HG02588 (cell line): Measurements from ENCODE around the gene SPATA20.

Source experiments
- ATAC-seq: cut with Tn5 transposase; IDR thresholded peaks from one replicate; pipeline ENCODE4 v1.9.1; 2021; ENCODE audit warnings: mild to moderate bottlenecking, moderate library complexity; ENCODE audit not compliant: unreplicated experiment

SPATA20 gene

GRCh38 chr17:50547035-50547735 lies at the start of gene SPATA20:
TSS of gene SPATA20 (plus strand) at chr17:50547174. CDS start at chr17:50547209, 35 bp downstream.
- peak; percentile 63 for ATAC-seq

DNA sequence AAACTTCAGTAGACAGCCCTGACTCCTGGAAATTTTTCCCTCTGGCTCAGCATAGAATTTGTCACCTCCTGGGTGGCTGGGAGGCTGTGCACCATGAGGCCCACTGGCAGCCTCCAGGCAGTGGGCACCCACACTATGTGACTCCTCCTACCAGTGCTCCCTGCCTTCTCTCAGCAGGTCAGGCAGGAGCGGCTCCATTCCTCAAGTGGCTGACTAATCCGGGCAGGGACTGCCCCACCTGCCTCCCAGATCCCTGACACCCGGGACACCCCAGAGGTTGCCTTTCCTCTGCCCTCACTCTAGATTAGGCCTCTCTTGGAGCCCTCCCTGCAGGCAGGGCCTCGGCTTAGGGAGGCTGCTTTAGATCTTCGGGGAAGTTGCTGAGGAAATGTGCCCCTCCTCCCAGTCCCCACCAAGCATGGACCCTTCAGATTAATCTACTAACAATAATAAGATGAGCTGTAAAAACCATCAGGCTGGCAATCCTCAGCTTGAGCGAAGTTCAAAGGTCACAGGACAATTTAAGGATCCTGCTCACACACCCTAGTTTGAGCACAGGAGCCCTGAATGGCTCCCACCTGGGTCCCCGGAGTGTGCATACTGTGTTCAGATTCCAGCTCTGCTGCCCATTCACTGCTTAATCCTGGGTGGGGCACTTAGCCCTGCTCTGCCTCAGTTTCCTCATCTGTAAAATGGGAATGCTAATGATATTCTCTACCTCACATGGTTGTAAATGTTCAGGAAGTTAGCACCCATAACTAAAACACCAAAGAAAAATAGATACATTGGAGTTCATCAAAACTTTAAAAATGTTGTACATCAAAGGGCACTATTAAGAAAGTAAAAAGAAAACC lies 48.7 kb upstream of the SPATA20 start:
- ATAC-seq: no peak

GRCh38 chr17:50499270-50499669 lies 47.7 kb upstream of the SPATA20 start:
- ATAC-seq: no peak

DNA sequence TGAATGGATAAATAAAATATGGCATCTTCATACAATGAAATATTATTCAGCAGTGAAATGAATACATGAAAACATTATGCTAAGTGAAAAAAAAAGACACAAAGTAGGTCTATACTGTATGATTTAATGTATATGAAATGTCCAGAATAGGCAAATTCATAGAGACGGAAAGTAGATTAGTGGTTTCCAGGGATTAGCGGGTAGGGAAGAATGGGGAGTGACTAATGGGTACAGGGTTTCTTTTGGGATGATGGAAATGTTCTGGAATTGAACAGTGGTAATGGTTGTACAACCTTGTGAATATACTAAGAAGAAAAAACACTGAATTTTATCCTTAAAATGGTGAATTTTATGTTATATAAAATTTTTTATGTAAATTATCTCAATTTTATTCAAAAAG lies 47.3 kb upstream of the SPATA20 start:
- ATAC-seq: no peak

- ATAC-seq: no peak
Observed at GRCh38 chr17:50501054-50501453, 45.9 kb upstream of the SPATA20 start.

DNA sequence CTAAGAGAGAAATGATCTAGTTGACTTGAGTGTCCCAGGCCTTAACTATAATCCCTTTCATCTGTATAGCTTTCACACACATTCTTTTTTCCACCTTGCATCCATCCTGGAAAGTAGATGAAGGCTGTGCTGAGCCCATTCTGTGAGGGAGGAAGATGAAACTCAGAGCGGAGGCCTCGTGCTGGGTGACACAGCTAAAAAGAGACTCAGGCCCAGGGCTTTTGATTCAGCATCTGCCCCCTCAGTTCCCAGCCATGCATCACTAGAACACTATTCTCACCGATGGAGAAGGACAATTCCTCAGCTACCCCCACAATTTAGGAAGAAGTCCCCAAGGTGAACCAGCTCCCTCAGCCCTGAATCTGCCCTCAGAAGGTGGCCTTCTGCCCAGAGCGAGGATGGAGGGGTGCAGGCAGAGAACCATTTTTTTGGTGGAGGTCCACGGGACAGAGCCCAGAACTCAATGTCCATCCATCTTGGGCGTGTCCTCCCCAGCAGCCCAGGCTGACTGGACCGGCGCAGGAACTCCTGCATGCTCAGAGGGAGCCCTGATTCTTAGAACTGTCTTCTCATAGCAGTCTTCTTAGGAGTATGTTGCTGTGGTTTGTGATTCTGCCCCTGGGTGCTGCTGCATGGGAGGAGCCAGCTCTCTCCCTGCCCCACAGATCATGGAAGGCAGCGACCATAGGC lies 44.5 kb upstream of the SPATA20 start:
- no peak for ATAC-seq

DNA sequence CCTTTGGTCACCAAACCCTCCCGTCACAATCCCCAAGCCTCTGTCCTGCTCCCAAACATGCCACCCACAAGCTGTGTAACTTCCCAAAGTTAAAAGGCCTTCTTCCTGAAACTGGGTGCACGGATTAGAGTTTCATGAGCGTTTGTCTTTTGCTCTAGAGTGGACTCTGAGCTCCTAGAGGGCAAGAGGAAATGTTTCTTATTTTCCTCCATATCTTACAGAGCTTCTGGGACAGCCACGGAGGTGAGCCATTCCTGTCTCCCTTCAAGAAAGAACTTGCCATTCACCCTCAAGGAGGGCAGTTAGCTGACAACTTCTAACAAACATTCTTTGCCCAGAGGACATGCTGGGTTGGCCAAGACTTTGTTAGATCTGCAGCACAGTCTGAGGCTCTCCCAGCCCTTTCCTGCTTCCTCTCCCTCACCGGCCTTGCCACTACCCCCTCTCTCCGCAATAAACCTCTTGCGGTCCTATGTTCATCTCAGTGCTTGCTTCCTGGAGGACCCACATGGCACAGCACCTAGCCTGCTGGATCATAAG lies 41.3 kb upstream of the SPATA20 start:
- no peak for ATAC-seq

- no peak for ATAC-seq
Observed at GRCh38 chr17:50506298-50506697, 40.7 kb upstream of the SPATA20 start.

- ATAC-seq: no peak
Observed at GRCh38 chr17:50507871-50508572, 39.0 kb upstream of the SPATA20 start, which contains the start of gene MYCBPAP. TSS of gene MYCBPAP (plus strand) at chr17:50508439. CDS start at chr17:50508675, 236 bp downstream.

GRCh38 chr17:50508573-50509460 lies 38.2 kb upstream of the SPATA20 start:
- ATAC-seq: no peak

- ATAC-seq: peak; percentile 71
Observed at GRCh38 chr17:50511058-50511457, 35.9 kb upstream of the SPATA20 start.

DNA sequence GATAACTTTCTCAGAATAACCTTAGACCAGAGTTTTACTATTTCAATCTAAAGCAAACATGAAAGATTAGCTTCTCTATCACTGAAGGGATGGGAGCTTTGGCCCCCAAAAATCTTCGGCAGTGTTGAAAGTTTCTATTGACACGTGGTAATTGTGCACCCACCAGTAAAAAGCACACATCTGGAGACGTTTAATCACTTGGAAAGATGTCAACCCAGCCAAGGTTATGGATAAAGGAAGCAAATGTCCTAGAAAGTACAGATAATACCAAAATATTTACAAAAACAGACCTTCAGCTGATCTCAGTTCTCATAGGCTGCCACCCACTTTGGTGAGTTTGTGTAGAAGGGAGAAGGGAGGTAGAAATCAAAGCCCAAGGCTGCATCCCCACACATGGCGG lies 33.5 kb upstream of the SPATA20 start:
- ATAC-seq: no peak

- ATAC-seq: no peak
Observed at GRCh38 chr17:50514388-50514787, 32.6 kb upstream of the SPATA20 start.

DNA sequence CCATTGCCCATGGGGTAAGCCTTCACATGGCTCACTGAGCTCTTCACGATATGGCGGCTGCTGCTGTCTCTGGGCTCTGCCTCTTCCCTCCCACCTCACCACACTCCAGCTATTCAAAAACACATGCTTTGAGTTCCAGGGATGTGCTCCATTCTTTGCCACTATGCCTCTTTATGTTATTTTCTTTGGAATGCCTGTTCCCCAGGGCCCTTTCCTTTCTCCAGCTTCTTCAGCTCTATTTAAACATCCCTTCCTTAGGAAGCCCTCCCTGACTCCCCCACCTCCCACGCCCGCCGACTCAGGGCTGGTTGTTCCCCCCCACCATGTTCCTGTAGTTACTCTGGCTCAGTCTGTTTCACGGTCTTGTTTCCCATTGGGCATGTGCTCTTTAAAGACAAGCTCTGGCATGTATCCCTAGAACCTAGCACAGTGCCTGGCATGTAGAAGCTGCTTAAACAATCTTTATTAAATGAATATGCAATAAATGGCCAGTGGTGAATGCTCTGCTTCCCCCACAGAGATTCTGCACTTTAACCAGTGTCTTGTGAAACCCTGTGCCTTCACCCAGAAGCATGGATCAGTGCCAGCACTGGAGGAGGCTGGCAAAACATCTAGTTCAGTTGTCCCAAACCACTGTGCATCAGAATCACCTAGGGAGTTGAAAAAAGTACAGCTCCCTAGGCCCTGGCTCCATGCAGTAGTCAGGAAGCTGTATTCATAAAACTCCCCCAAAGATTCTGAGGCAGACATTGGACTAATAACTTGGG lies 31.9 kb upstream of the SPATA20 start:
- ATAC-seq: no peak

- ATAC-seq: no peak
Observed at GRCh38 chr17:50517011-50517410, 30.0 kb upstream of the SPATA20 start.

DNA sequence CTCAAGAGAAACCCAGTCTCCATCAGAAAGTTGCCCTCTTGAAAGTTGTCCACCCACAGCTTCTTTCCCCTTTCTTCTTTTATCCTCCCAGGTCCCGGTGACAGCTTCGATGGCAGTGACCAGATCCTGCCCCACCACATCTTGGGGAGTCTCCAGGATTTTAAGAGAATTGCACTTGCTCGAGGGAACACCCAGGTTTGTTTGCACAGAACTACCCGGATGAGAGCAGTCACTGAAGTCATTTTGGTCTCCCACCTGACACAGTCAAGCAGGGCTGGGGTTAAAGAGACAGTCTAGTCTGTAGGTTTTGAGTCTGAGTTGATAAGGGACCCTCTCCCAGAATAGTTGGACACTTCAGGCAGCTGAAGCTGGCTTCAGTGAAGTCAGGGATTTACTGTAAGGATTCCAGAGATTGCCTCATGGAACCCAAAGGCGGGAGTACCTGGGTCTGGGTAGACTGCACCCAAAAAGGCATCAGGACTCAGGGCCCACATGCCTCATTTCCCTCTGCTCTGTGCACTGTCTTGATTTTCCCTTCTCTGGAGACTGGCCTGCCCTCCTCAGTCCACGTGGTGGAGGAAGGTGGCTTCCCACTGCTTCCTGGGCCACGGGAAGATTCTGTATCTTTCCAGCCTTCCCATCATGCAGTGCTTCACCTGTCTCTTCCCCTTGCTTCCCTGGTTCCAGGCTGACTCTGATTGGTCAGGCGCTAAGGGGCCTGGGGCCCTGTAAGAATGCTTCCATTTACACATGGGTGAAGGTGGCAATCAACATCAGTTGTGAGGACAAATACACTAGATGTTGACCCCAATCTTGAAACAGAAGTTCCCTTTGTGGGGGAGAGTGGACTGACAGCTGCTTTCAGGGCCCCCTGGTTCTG lies 29.2 kb upstream of the SPATA20 start:
- no peak for ATAC-seq

DNA sequence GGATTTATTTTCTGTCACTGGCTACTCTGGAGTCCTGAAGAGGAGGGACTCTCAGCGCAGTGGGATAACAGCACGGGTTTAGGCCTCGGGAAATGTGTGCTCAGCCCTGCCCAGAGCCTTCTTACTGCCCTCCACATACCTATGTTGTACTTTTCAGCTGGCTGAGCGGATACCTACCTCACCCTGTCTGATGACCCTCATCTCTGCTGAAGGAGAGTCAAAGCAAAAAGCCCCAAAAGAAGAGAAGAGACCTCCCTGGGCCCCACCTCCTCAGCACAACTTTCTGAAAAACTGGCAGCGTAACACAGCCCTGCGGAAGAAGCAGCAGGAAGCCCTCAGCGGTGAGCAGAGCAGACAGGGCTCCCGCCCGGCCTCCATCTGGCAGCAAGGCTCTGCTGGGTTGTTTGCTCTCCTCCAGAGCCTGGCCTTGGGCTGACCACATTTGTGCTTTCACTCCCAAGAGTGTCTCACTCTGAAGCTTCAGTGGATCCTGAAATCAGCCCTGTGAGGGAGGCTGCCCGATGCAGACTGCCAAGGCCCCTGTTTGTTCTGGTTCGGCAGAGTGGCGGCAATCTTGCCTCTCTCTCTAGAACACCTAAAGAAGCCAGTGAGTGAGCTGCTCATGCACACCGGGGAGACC lies 28.5 kb upstream of the SPATA20 start:
- no peak for ATAC-seq
